Kidney epithelial cell (primary cell): ENCODE measurements around the gene DENND6B. TPM values are rescaled to one million over a fixed set of nuclear protein-coding genes. Genes with fewer than 3 reads are reported as not detected.

ENCODE experiments used
- DNase-seq: peaks from one replicate; pipeline ENCODE4 v3.0.0-alpha.2; 2010; ENCODE audit warnings: low read depth
- H3K27me3 ChIP-seq: 2 replicates; pipeline ENCODE4 v1.6.0; 2011; ENCODE audit warnings: low read length; ENCODE audit not compliant: control insufficient read depth, insufficient read depth
- H3K36me3 ChIP-seq: 2 replicates; pipeline ENCODE4 v1.5.1; 2011; ENCODE audit warnings: low read length; ENCODE audit not compliant: control insufficient read depth, insufficient read depth
- H3K4me3 ChIP-seq: 2 replicates; pipeline ENCODE4 v1.5.1; 2011; ENCODE audit warnings: low read depth, mild to moderate bottlenecking, control low read depth, low read length
- total RNA-seq: library from RNA; depleted of rRNA; stranded (reverse); fragments of >200 nt; gene quantifications from 2 replicates; pipeline ENCODE4 v1.2.3, GENCODE V29; 2015
- TF ChIP-seq, protein P1 (sequence below): IDR thresholded peaks from 2 replicates; pipeline ENCODE4 v1.5.1; 2011; ENCODE audit warnings: mild to moderate bottlenecking, moderate library complexity, low read length, control low read depth, inconsistent platforms; ENCODE audit not compliant: insufficient read depth, poor library complexity, severe bottlenecking

Gene DENND6B
- total RNA-seq, 1 donor from 2014 or later = 4.5 TPM

DNA sequence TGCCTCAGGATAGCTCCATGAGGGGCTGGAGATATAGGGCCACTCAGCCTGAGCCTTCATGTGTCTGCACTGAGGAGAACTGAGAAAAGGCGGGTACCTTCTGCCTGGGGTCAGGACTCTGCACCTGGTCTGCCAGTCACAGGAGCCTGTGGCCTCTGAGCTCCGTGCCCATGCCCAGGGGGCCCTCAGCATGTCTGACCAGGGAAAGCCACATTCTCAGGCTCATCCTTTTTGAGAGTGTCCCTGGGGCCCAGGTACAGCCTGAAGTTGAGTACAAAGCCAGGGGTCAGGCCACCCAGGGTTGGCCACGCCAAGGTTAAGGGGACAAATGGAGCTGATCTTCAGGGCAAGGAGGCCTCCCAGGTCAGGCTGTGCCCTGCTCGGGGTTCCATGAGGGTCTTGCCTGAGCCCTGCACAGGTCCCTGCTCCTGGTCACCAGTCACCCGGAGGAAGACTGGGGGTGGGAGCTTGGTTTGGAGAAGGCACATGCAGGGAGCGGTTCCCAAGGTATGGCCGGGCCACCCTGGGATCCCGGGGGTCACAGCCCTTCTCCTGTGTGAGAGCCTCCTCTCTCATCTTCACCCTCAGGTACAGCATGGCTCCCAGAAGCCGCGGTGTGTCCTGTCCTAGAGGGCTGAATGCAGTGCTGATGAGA is 6.0 kb downstream of the DENND6B start:
- DNase-seq = no peak
- Histone ChIP-seq H3K27me3 (peaks cover 3% of the 10 kb centered on the region), H3K36me3 (no peaks in the 10 kb centered on the region), H3K4me3 (no peak overlapping the region)
- TF ChIP-seq, protein P1, sequence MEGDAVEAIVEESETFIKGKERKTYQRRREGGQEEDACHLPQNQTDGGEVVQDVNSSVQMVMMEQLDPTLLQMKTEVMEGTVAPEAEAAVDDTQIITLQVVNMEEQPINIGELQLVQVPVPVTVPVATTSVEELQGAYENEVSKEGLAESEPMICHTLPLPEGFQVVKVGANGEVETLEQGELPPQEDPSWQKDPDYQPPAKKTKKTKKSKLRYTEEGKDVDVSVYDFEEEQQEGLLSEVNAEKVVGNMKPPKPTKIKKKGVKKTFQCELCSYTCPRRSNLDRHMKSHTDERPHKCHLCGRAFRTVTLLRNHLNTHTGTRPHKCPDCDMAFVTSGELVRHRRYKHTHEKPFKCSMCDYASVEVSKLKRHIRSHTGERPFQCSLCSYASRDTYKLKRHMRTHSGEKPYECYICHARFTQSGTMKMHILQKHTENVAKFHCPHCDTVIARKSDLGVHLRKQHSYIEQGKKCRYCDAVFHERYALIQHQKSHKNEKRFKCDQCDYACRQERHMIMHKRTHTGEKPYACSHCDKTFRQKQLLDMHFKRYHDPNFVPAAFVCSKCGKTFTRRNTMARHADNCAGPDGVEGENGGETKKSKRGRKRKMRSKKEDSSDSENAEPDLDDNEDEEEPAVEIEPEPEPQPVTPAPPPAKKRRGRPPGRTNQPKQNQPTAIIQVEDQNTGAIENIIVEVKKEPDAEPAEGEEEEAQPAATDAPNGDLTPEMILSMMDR = no peak

DNA sequence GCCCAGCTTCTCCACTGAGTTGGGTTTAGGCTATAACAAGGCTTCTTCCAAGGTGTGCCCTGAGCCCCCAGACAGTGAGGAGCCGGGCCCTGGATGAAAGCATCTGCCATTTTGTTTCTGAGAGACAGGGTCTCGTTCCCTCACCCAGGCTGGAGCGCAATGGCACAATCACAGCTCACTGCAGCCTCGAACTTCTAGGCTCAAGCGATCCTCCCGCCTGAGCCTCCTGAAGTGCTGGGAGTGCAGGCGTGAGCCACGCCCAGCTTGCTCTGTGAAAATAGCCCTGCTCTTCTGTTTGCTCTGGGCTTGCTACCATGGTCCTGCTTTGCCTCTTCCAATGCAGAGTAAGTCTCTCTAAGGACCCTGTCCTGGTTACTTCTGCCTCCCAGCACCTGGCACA is 6.7 kb downstream of the DENND6B start:
- Histone ChIP-seq H3K36me3 (no peaks in the 10 kb centered on the region), H3K27me3 (peaks cover 3% of the 10 kb centered on the region), H3K4me3 (no peak overlapping the region)
- DNase-seq = no peak
- TF ChIP-seq, protein P1 = no peak

DNA sequence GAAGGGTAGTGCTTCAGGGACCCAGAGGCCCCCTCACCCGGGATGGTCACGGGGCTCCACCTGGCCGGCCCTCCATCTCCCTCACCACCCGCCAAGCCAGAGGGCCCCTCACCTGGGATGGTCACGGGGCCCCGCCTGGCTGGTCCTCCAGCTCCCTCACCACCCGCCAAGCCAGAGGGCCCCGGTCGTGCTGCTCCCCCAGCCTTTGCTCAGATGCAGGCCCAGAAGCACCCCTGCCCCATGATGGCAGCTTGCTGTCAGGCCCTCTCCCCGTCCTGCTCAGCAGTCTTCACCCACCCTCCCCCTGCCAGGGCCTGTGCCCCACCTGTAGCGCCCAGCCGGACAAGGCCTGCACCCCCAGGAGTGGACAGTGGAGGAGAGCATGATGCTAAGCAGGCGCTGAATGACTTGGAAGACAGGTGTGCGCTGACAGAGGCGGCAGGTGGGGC is 7.3 kb downstream of the DENND6B start:
- H3K4me3 ChIP-seq = no peak overlapping the region
- TF ChIP-seq, protein P1 = no peak
- no peaks in the 10 kb centered on the region for H3K36me3 ChIP-seq
- DNase-seq = no peak
- H3K27me3 ChIP-seq = peaks cover 3% of the 10 kb centered on the region

DNA sequence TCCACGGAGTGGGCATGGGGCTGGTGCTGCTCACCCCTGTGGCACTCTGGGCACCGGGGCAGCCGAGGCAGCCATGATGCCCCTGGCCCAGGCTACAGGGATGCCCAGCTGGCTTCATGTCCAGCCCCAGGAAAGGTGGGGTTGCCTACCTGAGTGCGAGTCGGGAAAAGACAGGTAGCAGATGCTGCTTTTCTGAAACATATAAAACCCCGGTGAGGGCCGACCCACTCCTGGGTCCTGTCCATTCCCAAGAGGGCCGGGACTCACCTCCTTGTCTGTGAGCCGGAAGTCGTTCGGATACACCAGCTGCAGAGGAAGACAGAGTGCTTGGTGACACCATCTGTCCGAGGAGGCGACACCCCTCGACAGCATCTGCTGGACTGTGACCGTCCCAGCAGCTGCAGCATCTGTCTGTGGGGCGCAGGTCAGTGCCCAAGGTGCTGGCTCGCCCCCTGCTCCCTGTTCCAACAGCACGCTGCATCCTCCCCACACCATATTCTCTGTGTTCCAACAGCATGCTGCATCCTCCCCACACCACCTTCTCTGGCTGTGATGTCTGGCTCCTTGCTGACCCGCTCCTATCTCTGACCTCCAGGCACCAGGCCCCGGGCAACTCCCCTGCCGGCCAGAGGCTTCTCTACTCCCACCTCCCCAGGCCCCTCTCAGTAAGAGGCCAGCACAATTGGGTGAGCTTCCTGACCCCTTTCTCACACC is 8.0 kb downstream of the DENND6B start:
- TF ChIP-seq, protein P1 = no peak
- DNase-seq = no peak
- Histone ChIP-seq H3K27me3 (peaks cover 3% of the 10 kb centered on the region), H3K36me3 (no peaks in the 10 kb centered on the region), H3K4me3 (no peak overlapping the region)

DNA sequence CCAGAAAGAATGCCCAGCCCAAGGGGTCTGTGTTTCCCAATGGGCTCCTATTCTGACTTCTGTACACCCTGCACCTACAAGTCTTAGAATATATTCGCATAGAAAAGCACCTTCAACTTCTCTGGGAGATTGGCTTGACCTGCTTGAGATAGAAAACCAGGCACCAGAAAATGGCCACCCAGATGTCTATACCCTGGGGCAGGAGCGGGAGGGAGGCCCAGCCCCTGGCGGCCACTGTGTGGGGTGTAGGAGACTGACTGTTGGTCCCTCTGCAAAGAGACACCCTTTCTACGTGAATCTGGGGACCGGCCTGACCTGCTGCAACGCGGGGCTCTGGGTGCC is 8.5 kb downstream of the DENND6B start:
- DNase-seq = no peak
- peaks cover 3% of the 10 kb centered on the region for H3K27me3 ChIP-seq
- H3K4me3 ChIP-seq = no peak overlapping the region
- TF ChIP-seq, protein P1 = no peak
- no peaks in the 10 kb centered on the region for H3K36me3 ChIP-seq

DNA sequence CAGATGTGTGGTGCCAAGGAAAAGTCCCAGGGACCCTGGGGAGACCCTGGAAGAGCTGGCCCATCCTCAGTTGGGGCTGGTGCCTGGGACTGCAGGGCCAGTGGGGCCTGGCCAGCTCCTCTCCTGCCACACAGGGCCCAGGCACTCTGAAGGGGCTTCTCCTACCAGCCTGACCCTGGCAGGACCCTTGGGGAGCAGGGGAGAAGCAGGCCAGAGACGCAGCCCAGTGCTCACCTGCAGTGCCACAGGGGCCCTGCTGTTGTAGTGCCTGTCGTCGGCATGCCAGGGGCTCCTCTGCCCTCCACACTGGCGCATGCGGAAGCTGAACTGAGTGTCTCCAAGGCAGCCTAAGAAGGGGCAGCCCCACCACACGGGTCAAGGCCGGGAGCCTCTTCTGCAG is 9.1 kb downstream of the DENND6B start:
- TF ChIP-seq, protein P1 = no peak
- DNase-seq = no peak

More for the DNA sequence above, 9.1 kb downstream of the DENND6B start:
- Histone ChIP-seq H3K27me3 (peaks cover 3% of the 10 kb centered on the region), H3K4me3 (no peak overlapping the region), H3K36me3 (no peaks in the 10 kb centered on the region)
